ENCODE measurements around the gene HCFC2.
A peak's percentile ranks its signal among the peaks of the same experiment; 100 is the strongest.

HCFC2 gene

DNA sequence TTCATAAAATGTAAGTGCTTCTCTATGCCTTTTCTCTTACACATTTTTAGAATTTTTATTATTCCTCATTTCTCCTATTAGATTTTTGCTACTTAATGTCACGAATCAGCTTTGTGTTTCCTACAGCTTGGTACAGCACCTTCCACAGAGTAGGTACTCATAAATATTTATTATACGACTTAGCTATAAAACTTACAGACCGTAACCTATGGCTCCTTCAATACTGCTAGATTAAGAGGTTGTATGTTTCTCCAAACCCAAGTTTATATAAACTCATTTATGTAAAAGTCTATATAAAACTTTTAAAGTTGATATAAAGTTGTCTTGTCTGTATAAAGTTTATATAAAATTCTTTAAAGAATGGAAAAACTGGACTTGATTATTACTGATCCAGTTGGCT is 62.2 kb downstream of the HCFC2 start:
- DNase-seq, result no peak

DNA sequence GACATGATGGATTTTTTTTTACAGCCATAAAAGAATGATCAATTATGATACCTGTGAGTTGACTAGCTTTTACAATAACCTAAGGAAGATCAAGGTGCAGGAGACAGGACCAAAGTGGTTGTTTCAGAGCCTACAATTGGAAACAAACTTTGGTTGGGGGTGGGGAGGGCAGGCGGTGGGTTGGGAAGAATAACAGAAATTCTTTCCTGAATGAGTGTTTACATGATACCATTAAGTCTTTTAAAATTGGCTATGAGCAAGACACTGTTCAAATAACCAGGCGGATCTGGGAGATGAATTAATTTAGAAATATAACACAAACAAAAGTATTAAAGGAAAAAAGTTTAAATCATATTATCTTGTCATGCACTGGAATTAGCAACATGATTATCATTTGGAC is 66.4 kb downstream of the HCFC2 start:
- DNase-seq, result no peak

DNA sequence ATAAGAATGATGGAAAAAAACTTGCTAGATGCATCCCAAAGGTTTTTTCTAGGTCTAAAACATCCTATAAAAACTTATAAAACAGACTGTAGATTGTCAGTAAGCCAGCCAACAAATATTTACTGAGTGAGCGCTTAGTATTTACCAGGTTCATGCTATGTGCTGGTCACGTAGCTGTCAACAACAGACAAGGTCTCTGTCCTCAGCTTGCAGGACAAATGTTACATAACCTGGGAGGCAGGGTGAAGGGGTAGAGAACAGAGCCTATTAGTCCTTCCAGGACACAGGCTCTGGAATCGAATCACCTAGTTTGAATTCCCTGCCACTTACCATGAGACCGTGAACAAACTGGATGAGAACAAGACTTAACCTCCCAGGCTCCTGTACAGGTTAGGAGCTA is 67.3 kb downstream of the HCFC2 start:
- DNase-seq, result no peak

DNA sequence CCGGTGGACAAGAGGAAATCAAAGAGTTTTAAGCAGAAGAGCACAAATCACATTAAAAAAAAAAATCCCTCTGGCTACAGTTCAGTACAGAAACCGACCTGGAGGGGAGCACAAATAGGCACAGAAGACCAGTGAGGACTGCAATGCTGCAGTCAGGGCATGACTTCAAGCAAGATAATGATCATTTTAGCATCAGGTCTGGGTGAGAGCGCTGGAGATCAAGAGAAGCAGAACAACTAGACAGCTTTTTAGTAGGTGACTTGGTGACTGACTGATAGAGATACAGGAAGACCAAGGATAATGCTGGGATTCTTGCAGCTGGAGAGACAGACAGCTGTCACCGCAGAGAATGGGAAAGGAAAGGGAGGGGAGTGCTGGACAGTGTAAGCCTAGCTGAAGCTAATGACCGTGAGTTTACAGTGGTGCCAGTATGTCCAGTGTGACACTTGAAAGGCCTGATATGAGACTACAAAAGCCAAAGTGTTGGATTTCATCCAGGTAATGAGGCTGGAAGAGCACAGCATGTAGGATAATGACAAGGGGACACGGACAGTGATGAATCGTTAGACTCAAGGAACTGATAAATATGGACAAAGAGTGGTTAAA is 68.1 kb downstream of the HCFC2 start:
- DNase-seq, result peak; percentile 62

DNA sequence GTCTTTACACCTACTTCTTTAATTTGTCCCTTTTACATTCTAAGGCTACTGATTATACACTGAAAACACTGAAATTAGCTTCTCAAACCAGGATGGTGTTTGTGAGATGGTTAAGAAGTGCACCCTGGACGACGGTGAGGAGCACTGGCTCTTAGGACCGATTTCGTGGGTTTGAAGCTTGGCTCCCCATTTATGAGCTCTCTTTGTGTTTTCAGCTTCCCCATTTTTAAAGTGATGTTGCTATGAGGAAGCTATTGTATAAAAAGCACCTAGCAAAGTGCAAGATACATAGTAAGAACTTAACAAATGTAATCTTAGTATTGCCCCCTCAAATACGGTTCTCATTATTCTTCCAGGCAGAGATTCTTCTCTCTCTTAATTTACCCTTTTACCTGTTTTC is 69.0 kb downstream of the HCFC2 start:
- DNase-seq, result no peak

GRCh38 chr12:104133866-104134265 is 69.5 kb downstream of the HCFC2 start:
- no peak for DNase-seq

DNA sequence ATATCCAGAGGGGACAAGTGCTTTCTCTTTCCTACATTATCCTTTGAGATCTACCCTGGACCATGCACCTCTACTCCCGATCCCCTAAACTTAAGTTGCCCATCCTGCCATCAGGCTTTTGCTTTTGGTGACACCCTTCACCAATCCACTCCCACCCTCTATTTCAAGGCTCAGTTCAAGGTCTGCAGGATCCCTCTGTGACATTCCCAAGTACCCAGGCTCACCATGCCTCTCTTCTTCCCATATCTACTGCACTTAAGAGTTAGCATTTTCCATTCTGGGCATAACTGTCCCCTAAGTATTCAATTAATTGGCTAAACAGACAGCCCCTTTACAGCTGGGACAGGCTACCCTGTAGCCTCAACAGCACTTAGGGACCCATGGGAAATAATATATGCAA is 70.6 kb downstream of the HCFC2 start:
- DNase-seq, result no peak

DNA sequence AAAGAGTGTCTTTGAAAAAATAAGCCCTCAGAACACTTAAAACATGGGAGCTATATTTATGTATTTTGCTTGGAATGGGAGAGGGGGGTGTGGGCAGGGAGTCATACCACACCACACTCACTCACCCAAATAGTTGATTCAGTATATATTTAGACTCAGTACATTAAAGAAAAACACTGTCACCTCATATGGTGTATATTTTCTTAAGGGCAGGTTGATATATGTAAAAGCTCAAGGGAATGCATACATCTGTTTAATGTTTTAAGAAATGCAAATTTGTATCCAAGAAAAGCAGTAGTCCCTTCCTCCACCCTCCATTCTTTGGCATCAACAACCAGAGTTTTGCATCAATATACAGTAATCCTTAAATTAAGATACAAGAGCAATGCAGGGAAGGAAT is 72.2 kb downstream of the HCFC2 start:
- no peak for DNase-seq

GRCh38 chr12:104137001-104137901 is 72.9 kb downstream of the HCFC2 start:
- DNase-seq, result peak; percentile 31

DNA sequence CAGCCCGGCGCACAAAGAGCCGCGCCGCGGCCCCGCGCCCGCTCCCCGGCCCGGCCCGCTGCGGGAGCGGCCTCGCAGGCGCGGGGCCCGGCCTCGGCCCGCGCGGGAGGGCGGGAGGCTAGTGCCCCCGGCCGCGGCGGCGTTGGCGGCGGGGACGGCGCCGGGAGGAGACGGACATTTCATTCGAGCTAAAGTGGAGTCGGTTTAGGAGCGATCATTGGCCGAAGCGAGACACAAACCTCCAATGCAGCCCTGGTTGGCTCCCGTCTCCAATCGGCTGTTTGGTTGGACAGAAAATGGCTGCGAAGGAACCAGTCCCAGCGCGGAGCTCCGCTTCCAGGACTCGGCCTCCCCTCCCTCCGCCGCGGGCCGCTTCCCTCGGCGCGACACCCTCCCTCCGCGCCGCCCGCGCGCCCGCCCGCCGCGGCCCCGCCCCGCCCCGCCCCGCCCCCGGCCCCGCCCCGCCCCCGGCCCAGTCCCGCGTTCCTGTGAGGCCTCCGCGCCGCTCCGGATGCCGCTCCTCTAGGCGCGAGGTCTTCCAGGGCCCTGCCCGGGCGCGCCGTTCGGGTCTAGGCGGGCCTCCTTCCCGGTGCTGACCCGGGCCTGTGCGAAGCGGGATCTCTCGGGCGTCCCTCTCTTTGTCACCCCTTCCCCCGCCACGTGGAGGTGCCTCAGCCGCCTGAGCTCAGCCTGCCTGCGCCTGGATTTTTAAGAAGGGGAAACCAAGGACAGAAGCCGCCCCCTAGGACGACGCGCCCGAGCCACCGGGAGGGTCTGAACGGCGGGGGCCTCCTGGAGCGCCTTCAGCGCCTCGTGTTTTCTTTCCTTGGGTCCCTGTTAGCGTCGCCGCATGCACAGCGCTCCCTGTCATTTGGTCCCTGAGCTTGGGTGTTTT is 73.8 kb downstream of the HCFC2 start, which contains the start of gene NFYB:
NFYB (minus strand) TSS at position 309 of the 895 bp plus-strand sequence. CDS start 2,757 bp downstream, outside the sequence.
- peak; percentile 97 for DNase-seq

DNA sequence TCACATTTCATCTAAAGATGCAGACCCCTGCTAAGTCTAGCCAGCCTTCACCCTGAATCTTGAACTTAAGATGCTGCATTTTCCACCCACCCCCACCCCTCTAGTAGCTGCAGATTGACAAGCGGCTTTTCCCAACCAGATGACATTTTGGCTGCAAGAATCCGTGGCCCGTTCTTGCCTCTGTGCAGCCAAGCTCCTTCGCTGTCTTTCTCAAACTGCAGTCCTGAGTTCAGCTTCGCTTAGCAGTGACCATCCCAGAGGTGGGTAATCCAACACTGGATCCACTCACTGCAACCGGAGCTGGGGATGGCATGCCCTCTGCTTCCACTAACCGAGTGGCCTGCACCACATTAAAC is 74.4 kb downstream of the HCFC2 start:
- no peak for DNase-seq

- DNase-seq, result no peak
These were observed 78.2 kb downstream of the HCFC2 start for GRCh38 chr12:104142543-104142942.

GRCh38 chr12:104143002-104143401 is 78.7 kb downstream of the HCFC2 start:
- no peak for DNase-seq

DNA sequence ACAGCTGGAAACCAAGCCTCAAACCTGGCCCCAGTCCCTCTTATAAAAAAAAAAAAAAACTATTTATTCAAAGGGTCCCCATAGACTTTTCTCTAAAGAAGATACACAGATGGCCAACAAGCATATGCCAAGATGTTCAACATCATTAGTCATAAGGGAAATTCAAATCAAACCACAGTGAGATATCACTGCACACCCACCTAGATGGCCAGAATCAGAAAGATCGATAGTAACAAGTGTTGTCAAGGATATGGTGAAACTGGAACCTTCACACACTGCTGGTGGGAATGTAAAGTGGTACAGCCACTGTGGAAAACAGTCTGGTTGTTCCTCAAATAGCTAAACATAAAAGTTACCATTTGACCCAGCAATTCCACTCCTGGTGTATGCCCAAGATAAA is 79.6 kb downstream of the HCFC2 start:
- no peak for DNase-seq

DNA sequence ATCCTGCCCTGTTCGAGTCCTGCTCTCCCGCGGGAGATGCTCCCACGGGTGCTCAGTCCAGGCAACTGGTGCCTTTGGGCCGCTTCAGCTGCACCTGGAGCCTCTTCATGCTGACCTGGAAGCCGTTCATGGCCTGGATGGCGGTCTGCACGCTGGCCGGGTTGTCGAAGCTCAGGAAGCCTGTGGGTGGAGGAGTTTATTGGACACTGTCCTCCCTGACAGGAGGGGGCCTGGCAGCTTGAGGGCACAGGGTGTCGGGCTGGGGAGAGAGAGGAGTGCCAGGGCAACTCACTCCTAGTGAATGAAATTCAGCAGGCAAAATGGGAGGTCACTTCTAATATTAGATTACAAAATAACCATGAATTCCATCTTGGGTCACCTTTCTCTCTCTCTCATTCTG is 83.0 kb downstream of the HCFC2 start:
- DNase-seq, result no peak

GRCh38 chr12:104150416-104150815 is 86.1 kb downstream of the HCFC2 start:
- no peak for DNase-seq

DNA sequence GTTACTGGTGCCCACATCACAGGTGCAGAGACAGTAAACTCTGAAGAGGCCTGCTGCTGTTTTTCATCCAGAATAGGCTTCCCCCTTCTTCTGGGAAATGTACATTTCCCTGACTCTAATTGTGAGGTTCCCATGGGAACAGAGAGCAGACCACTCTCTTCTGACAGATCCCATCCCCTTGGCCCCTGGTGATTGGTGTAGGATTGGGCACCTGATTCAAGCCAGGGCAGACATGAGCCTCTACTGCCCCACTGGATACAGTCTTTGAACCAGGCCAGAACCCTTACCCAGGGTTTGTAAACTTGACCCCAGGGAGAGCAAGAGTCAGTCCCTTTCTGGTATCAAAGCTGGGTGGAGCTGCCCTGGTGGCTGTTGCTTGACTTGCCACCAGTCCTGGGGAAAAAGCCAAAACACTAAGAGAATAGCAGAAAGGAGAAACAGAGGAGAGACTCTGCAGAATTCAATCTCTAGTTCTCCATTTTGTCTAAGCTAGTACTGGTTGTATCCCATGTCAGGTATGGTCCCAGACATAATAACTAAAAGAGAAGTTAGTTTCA is 88.4 kb downstream of the HCFC2 start:
- DNase-seq, result no peak

- no peak for DNase-seq
These were observed 90.0 kb downstream of the HCFC2 start for GRCh38 chr12:104154286-104154685.

- DNase-seq, result peak; percentile 90
These were observed 90.5 kb downstream of the HCFC2 start for GRCh38 chr12:104154806-104155205.
